Pons (tissue), 1 donor: ENCODE data around the gene BCAM.

Experiments
- DNase-seq: peaks from one replicate; pipeline ENCODE4 v3.0.0-alpha.2; 2016; ENCODE audit warnings: low spot score

The BCAM gene

GRCh38 chr19:44789943-44790483, 18.9 kb upstream of the BCAM start:
- DNase-seq = no peak

DNA sequence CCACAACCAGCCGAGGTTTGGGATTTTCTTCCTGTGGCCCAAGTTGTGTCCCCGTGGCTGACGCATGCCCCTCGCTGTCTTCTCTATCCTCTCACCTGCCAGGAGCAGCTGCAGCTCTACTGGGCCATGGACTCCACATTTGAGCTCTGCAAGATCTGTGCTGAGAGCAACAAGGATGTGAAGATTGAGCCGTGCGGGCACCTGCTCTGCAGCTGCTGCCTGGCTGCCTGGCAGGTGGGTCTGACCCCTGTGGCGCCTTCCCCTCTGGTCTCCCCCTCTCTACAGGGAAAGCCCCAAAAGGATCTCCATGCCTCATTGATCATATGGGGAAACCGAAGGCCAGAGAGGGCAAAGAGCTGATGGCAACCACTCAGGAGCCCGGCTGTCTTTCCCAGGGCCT, 16.6 kb upstream of the BCAM start:
- no peak for DNase-seq

- DNase-seq = no peak
Measured at GRCh38 chr19:44794610-44795009, 14.3 kb upstream of the BCAM start.

DNA sequence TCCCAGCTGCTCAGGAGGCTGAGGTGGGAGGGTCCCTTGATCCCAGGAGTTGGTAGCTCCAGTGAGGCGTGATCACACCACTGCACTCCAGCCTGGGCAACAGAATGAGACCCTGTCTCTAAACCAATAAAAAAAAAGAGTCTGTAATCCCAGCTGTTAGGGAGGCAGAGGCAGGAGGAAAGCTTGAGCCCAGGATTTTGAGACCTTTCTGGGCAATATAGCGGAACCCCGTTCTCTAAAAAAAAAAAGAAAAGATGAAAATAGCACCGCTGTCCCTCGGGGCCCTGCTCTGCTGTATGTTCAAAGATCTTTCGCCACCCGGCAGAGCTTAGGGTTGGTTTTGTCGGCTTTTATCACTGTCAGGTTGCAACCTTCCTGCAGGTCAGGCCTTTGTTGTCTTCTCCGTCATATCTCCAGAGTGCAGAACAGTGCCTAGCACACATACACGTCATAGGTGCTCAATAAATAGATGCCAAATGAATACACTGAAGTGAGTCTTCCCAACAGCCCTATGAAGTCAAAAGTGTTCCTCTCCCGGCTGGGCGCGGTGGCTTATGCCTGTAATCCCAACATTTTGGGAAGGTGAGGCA, 13.4 kb upstream of the BCAM start:
- DNase-seq = no peak

DNA sequence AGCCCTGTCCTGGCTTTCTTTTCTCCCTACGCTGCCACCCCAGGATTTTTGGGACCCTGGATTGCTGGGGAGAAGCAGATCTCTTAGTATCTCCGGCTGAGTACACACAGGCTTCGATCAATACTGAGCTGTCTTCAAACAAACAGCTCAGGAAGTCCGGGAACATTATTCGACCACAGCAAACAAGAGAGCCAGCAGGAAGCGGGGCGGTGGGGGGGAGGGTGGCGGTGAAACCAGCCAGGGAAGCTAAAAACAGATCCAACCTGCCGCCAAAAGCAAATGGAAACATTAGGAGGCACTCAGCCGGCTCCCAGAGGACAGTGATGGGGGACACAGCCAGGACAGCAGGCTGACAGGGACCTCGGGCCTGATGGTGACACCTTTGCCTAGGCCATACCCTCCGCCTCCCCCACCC, 12.2 kb upstream of the BCAM start:
- DNase-seq = no peak

- no peak for DNase-seq
Measured at GRCh38 chr19:44799627-44800346, 9.1 kb upstream of the BCAM start.

DNA sequence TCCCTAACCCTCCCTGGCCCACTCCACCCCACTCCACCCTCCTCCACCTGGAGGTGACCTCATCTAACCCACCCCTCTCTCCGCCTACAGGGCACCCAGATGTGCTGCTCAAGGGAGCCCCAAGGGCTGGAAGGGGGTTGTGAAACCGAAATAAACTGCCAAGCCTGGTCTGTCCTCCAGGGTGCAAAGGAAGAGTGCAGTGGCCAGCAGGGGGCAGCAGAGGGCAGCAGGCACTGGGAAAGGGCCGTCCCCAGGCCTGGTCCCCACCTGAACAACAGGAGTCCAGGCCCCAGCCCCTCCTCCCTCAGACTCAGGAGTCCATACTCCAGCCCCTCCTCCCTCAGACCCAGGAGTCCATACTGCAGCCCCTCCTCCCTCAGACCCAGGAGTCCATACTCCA, 8.4 kb upstream of the BCAM start:
- peak; percentile 20 for DNase-seq

GRCh38 chr19:44803442-44804428, 5.2 kb upstream of the BCAM start:
- DNase-seq = no peak

GRCh38 chr19:44806291-44806690, 2.6 kb upstream of the BCAM start:
- DNase-seq = no peak

DNA sequence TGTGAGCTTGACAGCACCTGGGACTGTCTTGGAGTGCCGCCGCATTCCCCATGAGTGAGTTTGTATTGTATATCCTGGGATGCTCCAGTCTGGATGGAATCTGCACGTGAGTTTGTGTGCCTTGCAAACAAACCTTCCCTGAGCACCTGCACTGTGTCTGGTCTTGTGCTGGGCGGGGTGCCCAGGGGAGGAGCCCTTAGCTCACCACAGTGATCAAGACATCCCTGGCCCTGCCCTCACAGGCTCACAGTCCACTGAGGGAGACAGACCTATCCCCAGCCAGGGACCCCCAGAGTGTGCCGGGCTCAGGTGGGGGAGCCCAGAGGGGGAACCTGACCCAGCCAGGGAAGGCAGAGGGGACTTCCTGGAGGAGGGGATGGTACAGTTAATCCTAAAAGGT, 1.7 kb upstream of the BCAM start:
- no peak for DNase-seq

- peak; percentile 20 for DNase-seq
Measured at GRCh38 chr19:44807652-44808462, 1.0 kb upstream of the BCAM start.

DNA sequence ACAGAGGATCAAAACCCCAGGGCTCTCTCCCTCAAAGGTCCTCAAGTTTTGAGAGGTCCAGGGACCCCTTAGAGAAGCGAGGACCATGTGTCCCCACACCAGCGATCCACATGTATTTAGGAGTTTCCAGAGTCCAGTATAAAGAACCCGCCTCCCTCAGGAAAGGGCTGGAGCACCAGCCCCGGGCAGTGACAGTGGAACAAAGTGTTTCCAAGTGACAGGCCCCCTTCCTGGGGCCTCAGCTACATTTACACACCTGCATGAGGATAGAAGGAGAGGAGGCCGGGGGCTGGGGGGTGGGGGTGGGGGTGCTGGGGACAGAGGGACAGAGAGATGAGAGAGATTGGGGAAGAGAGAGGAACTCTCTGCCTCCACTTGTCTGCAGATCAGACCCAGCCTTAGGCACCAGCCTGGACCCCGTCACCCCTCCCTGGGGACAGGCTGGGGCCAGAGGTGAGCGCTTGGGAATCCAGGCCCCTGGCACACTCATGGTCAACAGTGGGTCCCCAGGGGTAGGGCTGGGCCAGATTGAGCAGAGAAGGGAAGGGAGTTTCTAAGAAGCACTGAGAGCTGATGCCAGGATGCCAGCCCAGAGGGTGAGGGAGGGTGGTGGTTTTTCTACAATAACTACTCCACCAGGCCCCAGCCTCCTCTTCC, 802 bp downstream of the BCAM start:
- DNase-seq = no peak

DNA sequence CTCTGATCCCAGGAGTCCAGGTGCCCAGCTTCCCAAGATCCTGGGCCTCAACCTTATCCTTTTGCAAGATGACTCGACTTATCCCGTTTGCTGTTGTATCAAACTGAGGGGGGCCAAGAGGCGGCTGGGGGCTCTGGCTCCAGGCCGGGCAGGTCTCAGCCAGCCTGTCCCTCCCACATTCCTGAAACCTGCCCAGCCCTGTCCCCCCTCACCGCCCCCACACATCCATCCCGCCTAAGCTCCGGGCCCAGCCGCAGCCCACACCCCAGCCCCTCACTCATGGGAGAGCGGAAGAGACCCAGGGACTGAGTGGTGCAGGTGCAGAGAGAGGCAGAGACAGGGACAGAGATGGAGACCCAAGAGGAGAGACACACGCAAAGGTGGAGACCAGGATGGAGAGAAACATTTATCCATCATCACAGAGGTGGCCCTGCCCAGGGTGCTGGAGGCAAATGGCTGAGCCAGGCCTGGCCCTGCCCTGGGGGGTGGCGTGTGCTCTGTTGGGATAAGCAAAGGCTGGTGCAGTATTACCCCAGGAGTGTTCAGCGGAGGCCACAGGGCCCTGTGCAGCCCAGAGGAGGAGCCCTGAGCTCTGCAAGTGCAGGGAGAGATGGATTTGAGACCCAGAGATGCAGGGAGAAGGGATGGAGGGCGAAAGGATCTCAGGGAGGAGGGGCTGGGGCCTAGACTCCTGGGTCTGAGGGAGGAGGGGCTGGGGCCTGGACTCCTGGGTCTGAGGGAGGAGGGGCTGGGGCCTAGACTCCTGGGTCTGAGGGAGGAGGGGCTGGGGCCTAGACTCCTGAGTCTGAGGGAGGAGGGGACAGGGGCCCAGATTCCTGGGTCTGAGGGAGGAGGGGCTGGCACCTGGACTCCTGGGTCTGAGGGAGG, 1.6 kb downstream of the BCAM start:
- DNase-seq = no peak

DNA sequence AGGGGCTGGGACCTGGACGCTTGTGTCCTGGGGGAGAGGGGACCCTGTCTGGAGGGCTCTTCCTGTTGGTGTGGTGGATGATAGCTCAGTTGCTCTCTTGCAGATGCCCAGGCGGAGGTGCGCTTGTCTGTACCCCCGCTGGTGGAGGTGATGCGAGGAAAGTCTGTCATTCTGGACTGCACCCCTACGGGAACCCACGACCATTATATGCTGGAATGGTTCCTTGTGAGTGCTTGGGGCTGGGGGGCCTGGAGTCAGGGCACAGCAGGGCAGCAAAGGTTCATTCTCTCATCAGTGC, 2.2 kb downstream of the BCAM start:
- DNase-seq = no peak

DNA sequence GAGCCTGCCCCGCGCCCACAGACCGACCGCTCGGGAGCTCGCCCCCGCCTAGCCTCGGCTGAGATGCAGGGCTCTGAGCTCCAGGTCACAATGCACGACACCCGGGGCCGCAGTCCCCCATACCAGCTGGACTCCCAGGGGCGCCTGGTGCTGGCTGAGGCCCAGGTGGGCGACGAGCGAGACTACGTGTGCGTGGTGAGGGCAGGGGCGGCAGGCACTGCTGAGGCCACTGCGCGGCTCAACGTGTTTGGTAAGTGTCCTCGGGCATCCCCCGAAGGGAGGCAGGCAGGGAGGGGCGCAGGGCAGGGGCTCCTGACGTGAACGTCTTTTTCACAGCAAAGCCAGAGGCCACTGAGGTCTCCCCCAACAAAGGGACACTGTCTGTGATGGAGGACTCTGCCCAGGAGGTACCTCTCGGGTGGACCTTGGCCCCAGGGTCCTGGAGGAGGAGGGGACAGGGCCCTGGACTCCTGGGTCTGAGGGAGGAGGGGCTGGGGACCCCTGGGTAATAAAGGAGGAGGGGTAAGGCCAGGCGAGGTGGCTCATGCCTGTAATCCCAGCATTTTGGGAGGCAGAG, 3.3 kb downstream of the BCAM start:
- DNase-seq = no peak

DNA sequence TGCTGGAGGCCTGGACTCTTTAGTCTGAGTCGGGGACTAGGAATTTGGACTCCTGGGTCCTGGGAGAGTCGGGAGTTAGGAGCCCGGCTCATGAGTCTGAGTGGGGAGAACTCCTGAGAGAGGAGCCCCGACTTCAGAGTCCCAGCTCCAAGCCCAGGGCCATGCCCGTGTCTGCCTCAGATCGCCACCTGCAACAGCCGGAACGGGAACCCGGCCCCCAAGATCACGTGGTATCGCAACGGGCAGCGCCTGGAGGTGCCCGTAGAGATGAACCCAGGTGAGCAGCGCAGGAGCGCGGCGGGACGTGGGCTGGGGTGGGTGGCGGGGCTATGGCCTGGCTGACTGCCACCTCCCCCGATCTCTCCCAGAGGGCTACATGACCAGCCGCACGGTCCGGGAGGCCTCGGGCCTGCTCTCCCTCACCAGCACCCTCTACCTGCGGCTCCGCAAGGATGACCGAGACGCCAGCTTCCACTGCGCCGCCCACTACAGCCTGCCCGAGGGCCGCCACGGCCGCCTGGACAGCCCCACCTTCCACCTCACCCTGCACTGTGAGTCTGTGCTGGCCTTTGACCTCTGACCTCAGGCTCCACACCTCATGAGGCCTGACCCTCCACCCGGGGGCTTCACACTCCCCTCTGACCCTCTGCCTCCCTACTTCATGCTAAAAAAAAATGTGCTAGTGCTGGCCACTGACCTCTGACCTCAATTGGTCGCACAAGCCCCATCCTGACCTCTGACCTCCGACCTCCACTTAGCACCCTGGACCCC, 4.4 kb downstream of the BCAM start:
- no peak for DNase-seq

DNA sequence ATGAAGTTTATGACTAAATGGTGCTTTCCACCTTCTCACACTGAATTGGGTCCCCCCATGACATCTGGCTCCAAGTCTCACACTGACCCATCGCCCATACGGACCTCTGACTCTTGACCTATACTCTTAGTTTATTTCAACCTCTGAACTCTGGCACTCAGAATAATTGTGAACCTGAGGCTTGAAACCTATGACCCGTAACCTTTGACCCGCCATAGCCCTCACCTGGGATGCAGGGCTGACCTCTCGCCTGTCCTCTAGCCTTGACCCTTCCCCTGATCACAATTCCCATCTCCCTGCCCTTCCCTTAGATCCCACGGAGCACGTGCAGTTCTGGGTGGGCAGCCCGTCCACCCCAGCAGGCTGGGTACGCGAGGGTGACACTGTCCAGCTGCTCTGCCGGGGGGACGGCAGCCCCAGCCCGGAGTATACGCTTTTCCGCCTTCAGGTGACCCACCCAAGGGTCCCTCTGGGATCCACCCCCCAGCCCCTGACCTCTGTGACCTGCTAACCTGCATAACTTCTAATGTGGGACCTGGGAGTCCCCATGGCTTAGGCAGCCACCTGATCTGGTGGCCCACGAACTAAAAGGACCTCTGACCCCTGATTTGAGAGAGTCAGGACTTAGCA, 5.1 kb downstream of the BCAM start:
- no peak for DNase-seq

DNA sequence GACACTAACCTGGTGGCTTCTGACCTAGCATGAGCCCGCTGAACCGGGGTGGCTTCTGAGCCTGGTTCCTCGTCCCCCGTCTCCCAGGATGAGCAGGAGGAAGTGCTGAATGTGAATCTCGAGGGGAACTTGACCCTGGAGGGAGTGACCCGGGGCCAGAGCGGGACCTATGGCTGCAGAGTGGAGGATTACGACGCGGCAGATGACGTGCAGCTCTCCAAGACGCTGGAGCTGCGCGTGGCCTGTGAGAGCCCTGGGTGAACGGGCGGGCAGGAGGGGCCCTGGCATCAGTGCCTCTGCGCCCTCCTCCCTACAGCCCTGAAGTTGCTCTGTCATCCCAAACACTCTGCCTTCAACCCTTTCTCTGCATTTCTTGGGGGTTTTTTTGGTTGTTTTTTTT, 5.6 kb downstream of the BCAM start:
- DNase-seq = no peak

- no peak for DNase-seq
Measured at GRCh38 chr19:44816301-44816700, 7.4 kb downstream of the BCAM start.
